ENCODE results near the gene EML6. TPM values are rescaled to one million over a fixed set of nuclear protein-coding genes. Genes with fewer than 3 reads are reported as not detected.

Gene EML6
- total RNA-seq, 1 donor from 2014 or later: 0.39 TPM

GRCh38 chr2:54968561-54969218, 245.2 kb downstream of the EML6 start:
- Histone ChIP-seq H2AFZ (replicated peaks) (no peak overlapping the region), H3F3A (ENCODE audit: low read depth) (peaks cover 12% of the 10 kb centered on the region), H4K20me1 (ENCODE audit: low read depth) (peaks cover 6% of the 10 kb centered on the region), H3K4me3 (no peak overlapping the region), H3K27me3 (no peaks in the 10 kb centered on the region), H3K9ac (no peak overlapping the region), H3K4me1 (peaks cover 10% of the 10 kb centered on the region), H3K4me2 (no peak overlapping the region), H3K27ac (no peak overlapping the region), H3K9me3 (ENCODE audit: low read depth) (no peaks in the 10 kb centered on the region), H3K79me2 (ENCODE audit: low read depth) (peaks cover 3% of the 10 kb centered on the region), H3K36me3 (peaks cover 6% of the 10 kb centered on the region)
- H3K9me3 Mint-ChIP-seq: no peaks in the 10 kb centered on the region
- DNase-seq (ENCODE audit: low spot score): no peak
- H3K4me3 Mint-ChIP-seq: no peak overlapping the region
- TF ChIP-seq EZH2phosphoT487 (IDR thresholded peaks at IDR 0.05): no peak
- no peak for TF ChIP-seq EZH2 (IDR thresholded peaks at IDR 0.05)
- no peak for TF ChIP-seq CTCF (IDR thresholded peaks at IDR 0.05)
- no peak overlapping the region for H3K27ac Mint-ChIP-seq
- H3K27me3 Mint-ChIP-seq (ENCODE audit: insufficient read depth, low read depth): no peaks in the 10 kb centered on the region
- H3K4me1 Mint-ChIP-seq: peaks cover 24% of the 10 kb centered on the region
- peaks cover 38% of the 10 kb centered on the region for H3K36me3 Mint-ChIP-seq

- no peaks in the 10 kb centered on the region for H3K27me3 Mint-ChIP-seq (ENCODE audit: insufficient read depth, low read depth)
- no peaks in the 10 kb centered on the region for H3K9me3 Mint-ChIP-seq
- no peak overlapping the region for H3K27ac Mint-ChIP-seq
- H3F3A ChIP-seq (ENCODE audit: low read depth): peaks cover 15% of the 10 kb centered on the region
- peaks cover 10% of the 10 kb centered on the region for H3K4me1 ChIP-seq
- H3K9ac ChIP-seq: no peak overlapping the region
- peaks cover 38% of the 10 kb centered on the region for H3K36me3 Mint-ChIP-seq
- no peak overlapping the region for H3K4me3 ChIP-seq
- H3K79me2 ChIP-seq (ENCODE audit: low read depth): peaks cover 10% of the 10 kb centered on the region
- DNase-seq (ENCODE audit: low spot score): no peak
- H3K27me3 ChIP-seq: no peaks in the 10 kb centered on the region
- no peak overlapping the region for H3K27ac ChIP-seq
- H2AFZ ChIP-seq (replicated peaks): no peak overlapping the region
- H3K4me1 Mint-ChIP-seq: peaks cover 24% of the 10 kb centered on the region
- peaks cover 6% of the 10 kb centered on the region for H3K36me3 ChIP-seq
- no peak for TF ChIP-seq EZH2phosphoT487 (IDR thresholded peaks at IDR 0.05)
- no peak for TF ChIP-seq CTCF (IDR thresholded peaks at IDR 0.05)
- TF ChIP-seq EZH2 (IDR thresholded peaks at IDR 0.05): no peak
- H3K4me3 Mint-ChIP-seq: no peak overlapping the region
- no peaks in the 10 kb centered on the region for H3K9me3 ChIP-seq (ENCODE audit: low read depth)
- H3K4me2 ChIP-seq: no peak overlapping the region
- H4K20me1 ChIP-seq (ENCODE audit: low read depth): peaks cover 6% of the 10 kb centered on the region
Measured at GRCh38 chr2:54969295-54969939, 246.0 kb downstream of the EML6 start.

- Histone ChIP-seq H2AFZ (replicated peaks) (no peak overlapping the region), H3K36me3 (peaks cover 6% of the 10 kb centered on the region), H3K9ac (no peak overlapping the region), H3K4me1 (peaks cover 10% of the 10 kb centered on the region), H3K4me3 (no peak overlapping the region), H3K4me2 (no peak overlapping the region), H3F3A (ENCODE audit: low read depth) (peaks cover 15% of the 10 kb centered on the region), H3K79me2 (ENCODE audit: low read depth) (peaks cover 15% of the 10 kb centered on the region), H3K27ac (no peak overlapping the region), H3K27me3 (no peaks in the 10 kb centered on the region), H4K20me1 (ENCODE audit: low read depth) (peaks cover 9% of the 10 kb centered on the region), H3K9me3 (ENCODE audit: low read depth) (no peaks in the 10 kb centered on the region)
- Mint-ChIP-seq H3K4me1 (peaks cover 24% of the 10 kb centered on the region), H3K4me3 (no peak overlapping the region), H3K27me3 (ENCODE audit: insufficient read depth, low read depth) (no peaks in the 10 kb centered on the region), H3K27ac (no peak overlapping the region), H3K36me3 (peaks cover 40% of the 10 kb centered on the region), H3K9me3 (no peaks in the 10 kb centered on the region)
- no peak for DNase-seq (ENCODE audit: low spot score)
- no peak for TF ChIP-seq EZH2 (IDR thresholded peaks at IDR 0.05)
Measured at GRCh38 chr2:54969940-54970338, 246.5 kb downstream of the EML6 start.

GRCh38 chr2:54975175-54975574, 251.7 kb downstream of the EML6 start:
- peaks cover 4% of the 10 kb centered on the region for H3F3A ChIP-seq (ENCODE audit: low read depth)
- H3K27me3 ChIP-seq: no peaks in the 10 kb centered on the region
- no peak overlapping the region for H3K4me3 ChIP-seq
- no peaks in the 10 kb centered on the region for H3K4me1 ChIP-seq
- H3K9ac ChIP-seq: no peak overlapping the region
- H3K27ac ChIP-seq: no peak overlapping the region
- no peaks in the 10 kb centered on the region for H3K27me3 Mint-ChIP-seq (ENCODE audit: insufficient read depth, low read depth)
- peaks cover 64% of the 10 kb centered on the region for H3K79me2 ChIP-seq (ENCODE audit: low read depth)
- peaks cover 32% of the 10 kb centered on the region for H3K36me3 Mint-ChIP-seq
- no peak for TF ChIP-seq EZH2phosphoT487 (IDR thresholded peaks at IDR 0.05)
- no peak for TF ChIP-seq CTCF (IDR thresholded peaks at IDR 0.05)
- no peak for TF ChIP-seq EZH2 (IDR thresholded peaks at IDR 0.05)
- H3K9me3 Mint-ChIP-seq: no peaks in the 10 kb centered on the region
- no peak overlapping the region for H3K27ac Mint-ChIP-seq
- H3K4me1 Mint-ChIP-seq: peaks cover 2% of the 10 kb centered on the region
- H3K4me2 ChIP-seq: no peak overlapping the region
- no peak for DNase-seq (ENCODE audit: low spot score)
- H2AFZ ChIP-seq (replicated peaks): no peak overlapping the region
- H3K9me3 ChIP-seq (ENCODE audit: low read depth): no peaks in the 10 kb centered on the region
- peaks cover 36% of the 10 kb centered on the region for H4K20me1 ChIP-seq (ENCODE audit: low read depth)
- peaks cover 14% of the 10 kb centered on the region for H3K36me3 ChIP-seq
- no peak overlapping the region for H3K4me3 Mint-ChIP-seq
